Thyroid gland (tissue), 4 donors: ENCODE data around the gene BRD3OS. TPM values are rescaled to one million over a fixed set of nuclear protein-coding genes. Genes with fewer than 3 reads are reported as not detected.

Source experiments
- DNase-seq, 2 donors: peaks; one replicate each; pipeline ENCODE4 v3.0.0-alpha.2; 2019
- H3K27ac ChIP-seq, 3 donors: fragments of 200-600 bp; sonication (generic); 1 replicate in 2 of 3; 2 replicates in 1 of 3; pipeline ENCODE4 v1.5.1; 2016 to 2019; ENCODE audit warnings: mild to moderate bottlenecking in 1 of 3, moderate library complexity in 1 of 3
- H3K27me3 ChIP-seq: fragments of 200-600 bp; sonication (generic); one replicate; pipeline ENCODE4 v1.5.1; 2019
- H3K36me3 ChIP-seq, 2 donors: fragments of 200-600 bp; sonication (generic); one replicate each; pipeline ENCODE4 v1.5.1; 2016 to 2019
- H3K4me1 ChIP-seq, 2 donors: fragments of 200-600 bp; sonication (generic); one replicate each; pipeline ENCODE4 v1.5.1; 2017 to 2019
- H3K4me3 ChIP-seq, 3 donors: fragments of 200-600 bp; sonication (generic); replicated peaks in 1 of 3; 1 replicate in 2 of 3; 2 replicates in 1 of 3; pipeline ENCODE4 v1.5.1; 2016; ENCODE audit warnings: mild to moderate bottlenecking in 1 of 3
- H3K9me3 ChIP-seq: fragments of 200-600 bp; sonication (generic); one replicate; pipeline ENCODE4 v1.5.1; 2017
- POLR2A ChIP-seq, 2 donors: fragments of 450-650 bp; IDR thresholded peaks; one replicate each; pipeline ENCODE4 v1.6.1; 2017; ENCODE audit warnings: antibody characterized with exemption in 2 of 2, mild to moderate bottlenecking in 2 of 2, moderate library complexity in 1 of 2
- WGBS, 2 donors: methylation state at CpG; one replicate each; pipeline ENCODE4 v1.1.5; 2017; 5-methylcytosine and 5-hydroxymethylcytosine counted together
- intact Hi-C: fragments of 100-400 bp; cut with DNase I; formaldehyde crosslinking; loops from one replicate; pipeline ENCODE4 v1.15.1; 2023
- total RNA-seq, 4 donors: library from RNA; depleted of rRNA; stranded (reverse); fragments of >200 nt; gene quantifications; one replicate each; pipeline ENCODE4 v1.2.3, GENCODE V29; 2016
- TF ChIP-seq, protein P1 (sequence below), 6 experiments: fragments of 200-600 bp in 3 of 6; fragments of 450-650 bp in 3 of 6; sonication (generic) in 3 of 6; IDR thresholded peaks; one replicate each; pipeline ENCODE4 v1.5.1; 2016 to 2019; ENCODE audit warnings: antibody characterized with exemption in 6 of 6, mild to moderate bottlenecking in 2 of 6, inconsistent platforms in 1 of 6, moderate library complexity in 1 of 6

BRD3OS gene
- total RNA-seq, 4 donors from 2014 or later, result 26.4 to 29.3 (median 27.2) TPM

DNA sequence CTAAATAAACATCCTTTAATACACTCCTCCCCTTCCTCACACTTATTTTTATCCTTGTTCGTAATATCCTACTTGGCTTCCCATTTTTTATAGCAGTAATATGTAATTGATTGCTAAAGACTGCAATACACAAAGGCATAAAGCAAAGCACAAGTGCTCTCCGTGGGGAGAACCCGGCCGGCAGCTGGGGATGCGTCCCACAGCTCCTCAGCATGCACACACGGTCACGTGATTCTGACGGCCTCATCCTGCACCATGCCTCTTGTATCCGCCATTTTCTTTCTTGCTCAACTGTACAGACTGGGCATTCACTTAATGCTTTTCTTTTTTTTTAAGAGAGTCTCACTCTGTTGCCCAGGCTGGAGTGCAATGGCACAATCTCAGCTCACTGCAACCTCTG lies 2.8 kb downstream of the BRD3OS start:
- Histone ChIP-seq H3K27me3 (no peaks in the 10 kb centered on the region), H3K9me3 (no peaks in the 10 kb centered on the region), H3K4me3 (no peak overlapping the region), H3K36me3 (peaks cover 14 to 15% of the 10 kb centered on the region in 2 donors), H3K27ac (no peak overlapping the region), H3K4me1 (peaks cover 8 to 10% of the 10 kb centered on the region in 2 donors)
- no peak for DNase-seq
- WGBS, 2 donors, result 93 to 95% methylated on average over 9 of the region's 9 CpGs
- TF ChIP-seq, protein P1, sequence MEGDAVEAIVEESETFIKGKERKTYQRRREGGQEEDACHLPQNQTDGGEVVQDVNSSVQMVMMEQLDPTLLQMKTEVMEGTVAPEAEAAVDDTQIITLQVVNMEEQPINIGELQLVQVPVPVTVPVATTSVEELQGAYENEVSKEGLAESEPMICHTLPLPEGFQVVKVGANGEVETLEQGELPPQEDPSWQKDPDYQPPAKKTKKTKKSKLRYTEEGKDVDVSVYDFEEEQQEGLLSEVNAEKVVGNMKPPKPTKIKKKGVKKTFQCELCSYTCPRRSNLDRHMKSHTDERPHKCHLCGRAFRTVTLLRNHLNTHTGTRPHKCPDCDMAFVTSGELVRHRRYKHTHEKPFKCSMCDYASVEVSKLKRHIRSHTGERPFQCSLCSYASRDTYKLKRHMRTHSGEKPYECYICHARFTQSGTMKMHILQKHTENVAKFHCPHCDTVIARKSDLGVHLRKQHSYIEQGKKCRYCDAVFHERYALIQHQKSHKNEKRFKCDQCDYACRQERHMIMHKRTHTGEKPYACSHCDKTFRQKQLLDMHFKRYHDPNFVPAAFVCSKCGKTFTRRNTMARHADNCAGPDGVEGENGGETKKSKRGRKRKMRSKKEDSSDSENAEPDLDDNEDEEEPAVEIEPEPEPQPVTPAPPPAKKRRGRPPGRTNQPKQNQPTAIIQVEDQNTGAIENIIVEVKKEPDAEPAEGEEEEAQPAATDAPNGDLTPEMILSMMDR (IDR thresholded peaks at IDR 0.05), result no peak
- TF ChIP-seq POLR2A (IDR thresholded peaks at IDR 0.05), result no peak
- intact Hi-C loops, result loop anchor here (5.0 kb wide), 1 partner anchor 39 kb away; the partner anchor contains the start of gene BRD3

DNA sequence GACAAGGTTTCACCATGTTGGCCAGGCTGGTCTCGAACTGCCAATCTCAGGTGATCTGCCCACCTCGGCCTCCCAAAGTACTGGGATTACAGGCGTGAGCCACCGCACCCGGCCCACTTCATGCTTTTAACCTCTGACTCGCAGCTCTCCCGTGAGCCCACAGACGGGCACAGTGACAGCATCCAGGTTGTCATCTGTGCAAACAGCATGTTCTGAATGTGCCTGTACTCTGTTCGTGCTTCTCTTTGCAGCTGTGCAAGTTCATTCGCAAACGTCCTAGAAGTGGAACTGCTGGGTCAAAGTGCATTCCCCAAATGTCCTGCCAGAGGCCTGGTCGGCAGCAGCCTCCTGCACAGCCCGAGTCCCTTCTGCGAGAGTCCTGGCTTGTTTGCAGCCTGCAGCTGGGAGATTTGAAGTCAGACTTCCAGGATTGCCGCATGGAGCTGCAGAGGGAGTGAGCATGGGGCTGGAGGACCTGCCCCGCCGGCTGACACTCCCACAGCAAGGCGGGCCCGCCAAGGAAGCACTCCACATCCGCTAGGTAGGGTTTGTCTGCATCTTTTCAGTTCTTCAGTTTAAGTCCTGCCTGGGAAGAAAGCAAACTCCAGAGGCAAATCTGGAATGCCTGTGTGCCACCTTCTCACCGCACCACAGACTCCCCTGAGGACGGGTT lies 3.4 kb downstream of the BRD3OS start:
- intact Hi-C loops, result loop anchor here (5.0 kb wide), 1 partner anchor 39 kb away; the partner anchor contains the start of gene BRD3

DNA sequence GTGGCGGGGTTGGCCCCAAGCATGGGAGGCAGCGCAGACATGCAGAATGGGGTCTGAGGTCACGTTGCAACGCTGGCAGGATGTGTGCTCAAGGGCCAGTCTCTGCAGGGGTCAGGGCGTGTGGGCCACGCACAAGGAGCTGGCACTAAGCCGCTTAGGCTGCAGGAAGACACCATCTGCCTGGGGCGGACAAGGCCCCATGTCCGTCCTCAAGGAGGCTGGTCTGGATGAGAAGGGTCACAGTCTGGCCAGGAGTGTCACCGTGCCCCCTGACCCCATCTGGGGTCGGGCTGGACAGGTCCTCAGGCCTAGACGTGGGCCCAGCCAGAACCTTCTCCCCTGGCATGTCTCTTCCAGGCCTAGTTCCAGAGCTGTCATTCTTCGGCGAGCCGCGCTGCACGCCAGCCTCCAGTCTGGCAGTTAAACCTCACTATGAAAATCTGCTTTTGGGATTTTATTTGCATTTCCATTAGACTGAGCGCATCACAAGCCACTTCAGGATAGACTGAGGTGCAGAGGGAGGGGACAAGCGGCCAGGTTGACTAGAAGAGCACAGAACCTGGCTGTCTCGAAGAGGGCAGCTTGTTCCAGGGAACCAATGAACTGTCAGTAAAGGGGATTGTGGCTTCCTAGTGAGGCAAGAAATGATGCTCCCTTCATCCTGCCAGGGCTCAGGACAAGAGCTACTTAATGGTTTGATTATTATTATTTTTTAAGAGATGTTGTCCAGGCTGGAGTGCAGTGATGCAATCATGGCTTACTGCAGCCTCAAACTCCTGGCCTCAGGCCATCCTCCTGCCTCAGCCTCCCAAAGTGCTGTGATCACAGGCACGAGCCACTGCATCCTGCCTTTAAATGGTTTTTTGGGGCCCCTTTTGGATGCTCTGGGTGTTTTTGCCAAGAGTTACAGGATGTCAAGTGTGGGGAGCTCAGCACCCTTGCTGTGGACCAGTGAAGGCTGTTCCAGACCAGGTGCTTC lies 4.3 kb downstream of the BRD3OS start:
- Histone ChIP-seq H3K4me1 (peaks cover 8 to 10% of the 10 kb centered on the region in 2 donors), H3K9me3 (no peaks in the 10 kb centered on the region), H3K36me3 (peaks cover 28 to 30% of the 10 kb centered on the region in 2 donors), H3K27ac (no peak overlapping the region), H3K4me3 (no peak overlapping the region), H3K27me3 (no peaks in the 10 kb centered on the region)
- WGBS, 2 donors, result 89 to 93% methylated on average over 7 to 17 of the region's 21 CpGs
- no peak for DNase-seq
- TF ChIP-seq POLR2A (IDR thresholded peaks at IDR 0.05), result no peak
- TF ChIP-seq, protein P1 (IDR thresholded peaks at IDR 0.05), result no peak
- intact Hi-C loops, result loop anchor here (5.0 kb wide), 1 partner anchor 38 kb away; the partner anchor contains the start of gene BRD3

More for the DNA sequence above, 3.4 kb downstream of the BRD3OS start:
- WGBS, 2 donors, result 91 to 99% methylated on average over 10 to 22 of the region's 22 CpGs
- H3K27me3 ChIP-seq, result no peaks in the 10 kb centered on the region
- no peak overlapping the region for H3K4me3 ChIP-seq
- DNase-seq, result no peak
- no peaks in the 10 kb centered on the region for H3K9me3 ChIP-seq
- H3K4me1 ChIP-seq, result peaks cover 8 to 10% of the 10 kb centered on the region in 2 donors
- TF ChIP-seq, protein P1 (IDR thresholded peaks at IDR 0.05), result no peak
- TF ChIP-seq POLR2A (IDR thresholded peaks at IDR 0.05), result no peak
- H3K36me3 ChIP-seq, result peaks cover 20 to 22% of the 10 kb centered on the region in 2 donors
- no peak overlapping the region for H3K27ac ChIP-seq

DNA sequence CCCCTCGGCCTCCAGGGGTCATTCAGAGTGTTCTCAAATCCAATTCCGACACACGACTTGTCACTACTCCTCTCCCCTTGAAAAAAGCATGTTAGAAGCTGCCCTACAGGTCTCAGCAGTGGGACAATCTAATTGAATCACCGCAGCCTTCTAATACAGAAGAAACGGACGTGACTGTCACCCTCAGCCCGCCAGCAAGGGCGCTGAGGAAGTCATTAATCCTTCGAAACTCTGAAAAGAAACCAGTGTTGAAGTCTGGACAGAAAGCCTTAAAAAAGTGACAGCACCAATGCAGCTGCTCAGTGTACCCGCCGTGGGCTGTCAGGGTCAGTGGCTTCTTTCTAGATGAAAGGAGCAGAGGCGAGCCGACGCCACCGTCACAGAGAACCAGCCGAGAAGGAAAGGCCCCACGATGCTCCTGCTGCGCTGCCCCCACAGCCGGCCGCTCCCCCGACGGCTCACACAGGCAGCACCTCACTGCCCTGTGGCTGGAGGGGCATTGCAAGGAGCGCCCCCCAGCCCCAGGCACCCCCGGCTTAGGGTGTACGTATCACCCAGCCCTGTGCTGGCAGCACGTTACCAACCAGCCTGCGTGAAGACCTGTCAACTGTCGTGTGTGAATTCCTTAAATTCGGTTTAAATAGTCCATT lies 5.7 kb downstream of the BRD3OS start:
- Histone ChIP-seq H3K27ac (no peak overlapping the region), H3K36me3 (peaks cover 42 to 44% of the 10 kb centered on the region in 2 donors), H3K4me1 (peaks cover 5 to 7% of the 10 kb centered on the region in 2 donors), H3K4me3 (no peak overlapping the region), H3K9me3 (no peaks in the 10 kb centered on the region), H3K27me3 (no peaks in the 10 kb centered on the region)
- WGBS, 2 donors, result 90 to 94% methylated on average over 24 to 27 of the region's 29 CpGs
- no peak for DNase-seq
- intact Hi-C loops, result no loop called here
- TF ChIP-seq, protein P1 (IDR thresholded peaks at IDR 0.05), result no peak
- TF ChIP-seq POLR2A (IDR thresholded peaks at IDR 0.05), result no peak
